ENCODE results near the gene C19orf67.

The C19orf67 gene

DNA sequence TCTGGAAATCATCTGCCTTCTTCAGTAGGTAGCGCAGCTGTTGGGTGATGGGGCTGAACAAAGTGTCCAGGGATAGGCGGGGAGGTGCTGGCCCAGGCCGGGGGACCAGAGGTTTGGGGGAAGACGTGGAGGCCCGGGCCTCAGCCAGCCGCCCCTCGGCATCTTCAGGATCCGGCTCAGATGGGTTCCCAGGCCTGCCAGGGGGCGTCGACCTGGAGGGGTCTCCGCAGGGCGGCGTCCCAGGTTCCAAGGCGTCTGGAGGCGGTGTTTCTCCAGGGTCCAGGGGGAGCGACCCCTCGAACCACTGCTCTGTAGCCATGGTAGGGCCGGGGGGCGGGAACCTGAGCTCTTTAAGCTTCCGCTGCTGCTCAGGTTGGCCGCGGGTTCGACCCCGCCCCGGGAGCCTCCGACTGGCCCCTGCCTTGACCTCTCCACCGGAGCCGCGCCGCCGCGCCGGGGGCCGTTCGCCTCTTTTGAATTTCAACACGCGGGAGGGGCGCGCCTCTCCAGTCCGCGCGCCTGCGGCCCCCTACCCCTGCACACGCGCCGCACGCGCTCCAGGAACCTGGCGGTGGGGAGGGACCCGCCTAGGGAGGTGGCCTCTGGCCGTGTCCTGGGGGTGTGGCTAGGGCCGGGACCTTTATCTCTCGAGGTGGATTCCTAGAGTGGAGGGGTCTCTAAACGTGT is at the start of gene C19orf67:
Gene C19orf67, minus strand, starts transcription at position 475 of the 687 bp plus-strand sequence. Its CDS starts 156 bp downstream, at position 319.
- DNase-seq = no peak

DNA sequence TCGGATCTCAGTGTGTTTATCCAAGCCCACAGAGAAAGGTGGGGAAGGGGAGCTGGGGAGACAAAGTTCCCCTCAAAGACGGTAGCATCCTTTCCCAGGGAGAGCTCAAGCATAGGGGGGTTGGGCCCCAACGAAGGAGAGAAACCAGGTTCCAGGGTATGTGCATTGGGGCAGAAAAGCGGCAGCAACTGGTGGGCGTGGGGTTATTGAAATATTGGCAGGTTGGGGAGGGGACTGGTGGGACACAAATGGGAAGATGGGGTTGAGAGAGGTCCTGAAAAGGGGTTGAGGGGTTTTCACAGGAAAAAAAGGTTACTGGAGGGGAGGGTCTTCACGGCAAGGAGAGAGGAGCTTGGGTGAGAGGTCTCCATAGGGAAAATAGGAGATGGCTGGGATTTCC is 49.8 kb upstream of the C19orf67 start:
- no peak for DNase-seq

DNA sequence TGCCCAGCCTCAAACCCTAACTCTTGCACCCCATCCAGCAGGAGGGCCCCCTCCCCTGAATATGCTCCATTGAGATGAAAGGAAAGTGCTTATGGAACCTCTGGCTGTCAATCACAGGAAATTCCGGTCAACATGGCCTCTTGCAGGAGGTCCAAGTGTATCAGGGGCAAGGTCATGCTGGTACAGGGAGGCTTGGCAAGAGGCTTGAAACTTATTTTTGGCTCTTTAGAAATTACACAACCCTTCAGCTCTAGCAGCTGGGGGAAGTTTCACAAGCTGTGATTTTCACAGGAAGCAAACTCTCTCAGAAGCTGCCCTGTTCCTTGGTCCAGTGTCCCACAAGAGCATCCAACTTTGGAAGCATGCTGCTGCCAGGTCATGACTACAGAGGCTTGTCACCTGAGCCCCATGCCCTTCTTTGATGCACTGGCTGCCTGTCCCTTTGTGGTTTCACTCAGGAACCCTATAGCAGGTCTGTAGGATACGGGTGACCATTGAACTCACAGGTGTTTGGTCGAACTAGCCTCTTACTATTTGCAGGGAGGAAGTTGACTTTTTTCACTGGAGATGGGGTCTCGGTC is 42.4 kb upstream of the C19orf67 start:
- DNase-seq = no peak

DNA sequence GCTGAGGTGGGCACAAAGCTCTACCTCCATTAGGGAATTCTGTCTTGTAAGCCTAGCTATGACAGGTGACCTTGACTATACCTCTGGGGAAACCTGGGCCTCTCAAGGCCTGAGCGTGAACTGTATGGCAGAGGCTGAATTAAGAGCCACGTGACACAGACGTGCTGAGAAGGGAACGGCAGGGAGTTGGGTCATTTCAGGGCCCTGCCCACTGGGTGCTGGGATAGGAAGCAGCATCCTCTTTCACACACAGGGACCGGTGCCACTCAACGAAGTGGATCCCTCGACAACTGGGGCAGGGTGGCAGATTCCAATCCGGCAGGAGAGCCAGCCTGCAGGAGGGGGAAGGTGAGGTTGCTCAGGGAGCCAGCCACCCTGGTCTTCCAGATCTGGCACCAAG is 41.6 kb upstream of the C19orf67 start:
- DNase-seq = no peak

DNA sequence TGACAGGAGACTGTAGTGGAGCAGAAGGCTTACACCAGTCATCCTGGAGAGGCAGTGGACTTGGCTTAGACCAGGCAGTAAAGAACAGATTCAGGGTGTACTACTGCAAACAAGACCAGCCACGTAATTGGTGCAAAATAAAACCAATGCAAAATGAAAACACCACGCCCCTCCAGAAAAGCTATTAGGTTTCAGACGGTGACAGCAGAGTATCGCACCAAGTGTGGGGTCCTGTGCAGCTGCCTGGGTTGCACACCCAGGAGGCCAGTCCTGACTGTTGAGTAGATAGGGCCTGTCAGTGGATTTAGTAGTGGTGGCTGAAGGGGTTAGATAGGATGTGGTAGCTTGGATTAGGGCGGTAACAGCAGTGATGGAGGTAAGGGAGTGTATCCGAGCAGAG is 37.3 kb upstream of the C19orf67 start:
- no peak for DNase-seq

DNA sequence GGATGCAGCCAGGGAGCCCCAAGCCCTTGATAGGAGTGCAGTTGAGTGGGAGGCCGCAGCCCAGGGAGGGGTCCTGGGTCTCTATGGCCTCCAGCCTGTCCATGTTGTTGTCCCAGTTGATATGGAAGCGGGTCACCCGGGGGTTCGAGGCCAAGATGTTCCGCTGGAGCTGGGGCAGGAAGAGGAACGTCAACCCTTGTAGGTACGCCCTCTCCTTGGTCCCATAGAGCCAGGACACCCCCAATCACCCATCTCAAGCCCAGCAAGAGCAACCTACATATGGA is 34.9 kb upstream of the C19orf67 start:
- no peak for DNase-seq

DNA sequence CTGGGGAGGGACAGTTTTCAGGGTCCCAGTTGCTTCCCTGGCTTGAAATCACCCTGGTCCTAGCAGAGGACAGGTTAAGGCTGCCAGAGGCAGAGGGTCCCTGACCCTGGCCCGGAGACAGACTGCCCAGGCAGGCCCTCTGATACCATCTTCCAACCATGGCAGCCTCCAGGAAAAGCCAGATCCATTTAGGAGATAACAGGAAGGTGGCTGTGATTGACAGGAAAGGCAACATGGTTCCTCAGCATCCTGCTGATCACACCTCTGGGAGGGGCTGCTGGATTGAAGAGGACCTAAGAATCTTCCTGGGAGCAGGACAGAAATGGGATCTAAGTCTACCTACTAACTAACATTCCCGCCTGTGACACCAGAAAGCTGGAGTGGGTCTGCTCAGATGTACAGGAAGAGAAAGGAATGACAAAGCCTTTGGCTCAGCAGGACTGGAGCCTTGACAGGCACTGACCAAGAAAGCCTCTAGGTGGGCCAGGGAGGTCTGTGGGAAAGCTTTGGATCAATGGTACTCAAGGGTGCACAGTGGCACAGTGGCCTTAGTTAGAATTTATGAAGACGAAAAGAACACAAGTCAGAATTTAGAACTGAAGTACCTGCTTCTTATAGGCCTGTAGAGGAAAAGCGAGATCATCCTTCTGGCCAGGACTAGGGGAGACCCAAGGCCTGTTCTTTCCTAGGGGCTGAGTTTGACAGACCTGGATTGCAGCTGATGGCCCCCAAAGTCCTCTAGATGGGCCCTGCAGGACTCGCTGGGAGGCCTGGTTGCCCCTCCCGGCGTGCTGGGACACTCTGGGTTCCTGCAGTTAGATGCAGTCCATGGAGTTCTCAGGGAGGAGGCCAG is 34.3 kb upstream of the C19orf67 start:
- no peak for DNase-seq

DNA sequence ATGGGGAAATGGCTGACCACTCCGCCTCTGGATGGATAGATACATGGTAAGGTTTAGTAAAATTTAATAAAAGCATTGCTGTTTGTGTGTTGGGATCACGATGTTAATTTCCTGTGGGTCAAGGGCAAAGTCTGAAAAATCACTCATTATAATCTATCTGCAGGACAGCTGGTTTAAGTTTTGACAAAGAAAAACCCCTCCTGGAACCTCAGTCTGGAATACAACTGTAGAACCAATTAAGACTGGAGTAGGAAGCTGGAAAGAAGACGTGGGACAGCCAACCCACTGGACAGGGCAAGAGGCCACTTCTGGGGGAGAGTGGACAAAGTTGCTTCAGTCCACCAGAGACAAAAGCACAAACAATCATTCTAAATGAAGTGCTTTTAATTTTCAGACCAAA is 33.6 kb upstream of the C19orf67 start:
- DNase-seq = no peak

DNA sequence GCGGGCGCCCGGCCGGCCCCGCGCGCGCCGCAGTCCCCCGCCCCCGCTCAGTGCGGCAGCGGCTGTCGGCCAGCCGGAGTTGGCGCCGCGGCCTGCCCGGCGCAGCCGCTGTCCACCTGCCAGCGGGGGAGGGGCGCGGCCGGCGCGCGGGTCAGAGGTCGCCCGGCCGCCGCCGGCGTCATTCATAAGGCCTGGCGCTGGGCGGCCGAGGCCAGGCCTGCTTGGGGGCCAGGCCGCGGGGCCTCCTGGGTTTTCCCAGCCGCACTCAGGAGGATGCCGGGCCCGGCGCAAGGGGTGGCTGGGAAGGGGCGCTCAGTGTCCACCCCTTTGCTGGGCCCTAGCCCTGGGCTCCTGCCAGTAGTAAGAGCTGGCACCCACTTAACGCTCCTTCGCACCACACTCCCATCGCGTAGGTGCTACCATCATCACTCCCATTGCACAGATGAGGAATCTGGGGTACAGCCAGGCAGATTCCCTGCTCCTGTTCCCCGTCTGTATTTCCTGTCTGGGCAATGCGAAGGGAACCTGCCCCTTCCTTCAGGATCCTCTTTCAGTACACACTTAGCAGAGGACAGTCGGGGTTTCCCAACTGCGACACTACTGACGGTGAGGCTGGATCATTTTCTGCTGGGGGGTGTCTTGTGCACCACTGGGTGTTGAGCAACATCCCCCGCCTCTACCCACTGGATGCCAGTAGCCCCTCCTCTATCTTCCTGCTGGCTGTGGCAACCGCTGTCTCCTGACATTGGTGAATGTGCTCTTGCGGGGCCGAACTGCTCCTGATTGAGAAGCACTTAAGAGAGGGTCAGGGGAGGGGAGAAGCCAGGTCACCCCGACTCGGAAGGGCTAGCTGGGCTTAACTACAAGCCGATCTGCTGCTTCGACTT is 32.8 kb upstream of the C19orf67 start:
- DNase-seq = peak; percentile 35

DNA sequence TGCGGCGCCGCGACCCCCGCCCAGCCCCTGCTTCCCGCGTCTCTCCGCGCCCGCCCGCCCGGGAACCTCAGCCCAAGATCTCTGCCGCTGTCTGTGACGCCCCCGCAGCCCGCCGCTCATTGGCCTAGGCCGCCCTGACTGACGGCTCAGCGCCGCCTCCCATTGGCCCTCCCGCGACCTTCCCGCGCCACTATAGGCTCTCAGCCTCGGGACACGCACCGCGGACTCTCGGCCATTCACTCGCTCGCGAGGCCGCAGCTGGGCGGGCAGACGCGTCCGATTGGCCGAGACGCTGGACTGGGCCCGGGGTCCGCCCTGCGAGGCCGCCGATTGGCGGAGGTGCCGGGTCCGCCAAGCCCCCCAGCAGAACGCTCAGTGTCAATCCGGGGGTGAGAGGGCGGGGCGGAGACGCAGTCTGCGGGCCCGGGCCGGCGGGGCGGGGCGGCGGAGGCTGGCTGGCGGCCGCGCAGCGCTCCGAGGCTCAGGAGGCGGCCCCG is 32.1 kb upstream of the C19orf67 start, which contains the start of gene PRKACA:
Gene PRKACA, minus strand, starts transcription at position 95 of the 497 bp plus-strand sequence. CDS start 215 bp downstream, outside the sequence.
- peak; percentile 99 for DNase-seq

DNA sequence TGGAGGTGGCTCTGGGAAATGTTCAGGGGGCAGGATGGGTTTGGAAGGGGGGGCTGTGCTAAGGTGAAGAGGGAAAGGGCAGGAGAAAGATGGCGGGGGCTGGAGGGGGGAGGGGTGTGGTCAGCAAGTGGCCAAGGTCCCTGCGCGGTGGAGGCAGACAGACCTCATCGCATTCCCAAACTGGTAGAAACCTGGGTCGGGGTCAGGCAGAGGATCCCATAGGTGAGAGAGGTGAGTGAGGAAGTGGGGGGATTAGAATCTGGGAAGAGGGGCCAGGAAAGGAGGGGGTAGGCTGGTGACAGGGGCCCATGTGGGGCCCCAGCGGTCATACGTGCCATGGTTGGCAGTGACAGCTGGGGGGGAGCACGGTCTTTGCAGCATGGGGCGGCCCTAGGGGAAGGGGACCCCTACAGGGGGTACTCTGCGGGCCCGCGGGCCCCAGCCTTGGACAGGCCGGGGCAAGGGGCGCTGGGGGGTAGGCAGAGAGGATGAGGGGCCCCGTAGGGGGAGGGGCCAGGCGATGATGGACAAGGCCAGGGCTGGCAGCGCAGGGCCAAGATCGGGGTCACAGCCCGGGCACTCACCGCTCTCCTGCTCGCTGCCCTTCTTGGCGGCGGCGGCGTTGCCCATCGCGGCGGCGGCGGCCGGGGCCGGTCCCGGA is 31.5 kb upstream of the C19orf67 start:
- DNase-seq = no peak

DNA sequence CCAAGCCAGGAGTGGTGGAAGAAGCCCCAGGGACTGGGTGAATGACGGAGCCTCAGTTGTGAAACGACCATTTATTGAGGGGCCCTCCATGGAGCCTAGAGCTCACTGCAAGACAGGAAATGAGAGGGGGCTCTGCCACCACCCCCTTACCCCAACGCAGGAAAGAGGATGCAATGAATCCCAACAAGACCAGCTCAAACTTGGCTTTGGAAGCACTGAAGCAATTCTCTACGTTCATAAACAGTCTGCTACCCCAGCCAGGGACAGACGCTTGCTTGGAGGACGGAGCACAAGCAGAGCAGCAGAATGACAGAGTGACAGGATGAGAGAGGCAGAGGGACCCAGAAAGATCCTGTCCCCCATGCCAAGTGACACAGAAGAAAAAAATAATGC is 30.9 kb upstream of the C19orf67 start:
- no peak for DNase-seq

DNA sequence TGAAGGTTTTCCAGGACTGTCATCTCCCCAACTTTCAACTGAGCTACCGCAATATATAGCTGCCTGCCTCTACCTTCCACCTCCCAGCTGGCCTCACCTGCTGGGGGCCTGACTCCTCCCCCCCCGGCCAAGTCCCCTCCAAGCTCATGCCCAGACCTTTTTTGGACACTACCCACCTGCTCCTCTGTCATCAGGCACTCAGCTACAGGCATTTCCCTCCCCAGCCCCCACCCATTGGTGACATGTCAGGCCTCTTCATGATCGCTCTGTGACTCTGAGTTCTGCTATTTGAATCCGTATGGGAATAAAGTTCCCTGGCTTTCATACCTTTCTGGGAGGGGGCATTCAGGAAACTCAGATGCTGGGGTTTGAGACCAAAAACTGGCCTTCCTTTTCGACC is 30.2 kb upstream of the C19orf67 start:
- no peak for DNase-seq

DNA sequence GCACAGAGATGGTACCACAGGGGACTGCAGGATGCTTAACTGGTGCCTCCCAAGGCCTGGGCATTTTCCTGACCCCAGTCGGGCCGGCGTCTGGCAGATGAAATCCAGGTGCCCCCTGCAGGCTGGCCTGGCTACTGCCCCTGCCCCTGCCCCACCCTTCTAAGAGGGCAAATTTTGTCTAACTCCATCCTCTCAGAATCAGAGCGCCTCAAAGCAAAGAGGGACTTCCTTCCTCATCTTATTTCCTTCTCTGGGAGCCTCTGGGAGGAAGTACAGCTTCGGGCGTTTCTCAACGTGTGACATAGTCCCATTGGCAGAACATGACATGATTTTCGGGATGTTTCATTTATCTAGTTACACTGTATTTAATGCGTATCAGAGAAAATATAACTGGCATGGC is 29.3 kb upstream of the C19orf67 start:
- DNase-seq = no peak

DNA sequence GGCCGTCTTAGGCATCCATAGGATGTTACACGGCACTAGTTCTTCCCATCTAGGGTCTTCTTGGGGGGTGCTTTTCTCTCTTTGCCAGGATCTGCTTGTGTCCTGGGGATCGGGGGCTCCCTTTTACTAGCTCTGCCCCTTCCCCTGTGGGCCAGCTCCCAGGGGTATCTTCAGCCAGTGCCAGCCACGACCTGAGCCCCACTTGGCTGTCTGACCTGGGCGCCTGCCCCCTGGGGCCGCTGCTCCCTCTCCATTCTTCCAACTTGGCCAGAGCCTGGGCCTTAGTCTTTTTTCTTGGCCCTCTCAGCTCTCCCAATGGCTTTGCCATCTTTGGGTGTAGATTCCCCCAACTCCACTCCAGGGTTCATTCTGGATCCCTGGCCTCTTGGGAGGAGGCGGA is 28.9 kb upstream of the C19orf67 start:
- DNase-seq = no peak

DNA sequence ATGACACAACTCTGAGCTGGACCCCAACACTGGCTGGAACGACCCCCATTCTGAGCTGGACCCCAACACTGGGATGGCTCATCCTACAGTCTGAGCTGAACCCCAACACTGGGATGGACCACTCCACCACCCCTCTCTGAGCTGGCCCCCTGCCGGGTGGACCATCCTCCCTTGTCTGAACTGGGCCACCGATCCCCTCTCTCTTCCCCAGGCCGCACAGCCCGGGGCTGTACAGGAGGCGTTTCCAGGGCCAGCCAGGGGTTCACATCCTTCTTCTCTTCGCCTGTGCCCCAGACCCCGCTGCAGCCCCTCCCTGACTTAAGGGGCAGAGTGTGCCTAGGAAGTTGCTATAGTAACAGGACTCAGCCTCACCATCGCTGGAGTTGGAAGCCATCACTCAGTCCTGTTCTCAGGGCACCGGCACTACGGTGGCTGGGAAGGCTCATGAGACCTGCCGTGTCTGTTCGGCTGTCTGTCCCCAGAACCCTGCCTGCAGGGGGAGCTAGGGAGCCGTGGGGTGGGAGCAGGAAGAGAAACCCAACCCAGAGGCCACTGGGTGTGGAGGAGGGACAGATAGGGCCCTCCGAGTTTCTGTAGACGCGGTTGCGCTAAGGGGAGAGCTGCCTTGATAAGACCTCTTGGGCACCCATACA is 28.3 kb upstream of the C19orf67 start:
- no peak for DNase-seq

DNA sequence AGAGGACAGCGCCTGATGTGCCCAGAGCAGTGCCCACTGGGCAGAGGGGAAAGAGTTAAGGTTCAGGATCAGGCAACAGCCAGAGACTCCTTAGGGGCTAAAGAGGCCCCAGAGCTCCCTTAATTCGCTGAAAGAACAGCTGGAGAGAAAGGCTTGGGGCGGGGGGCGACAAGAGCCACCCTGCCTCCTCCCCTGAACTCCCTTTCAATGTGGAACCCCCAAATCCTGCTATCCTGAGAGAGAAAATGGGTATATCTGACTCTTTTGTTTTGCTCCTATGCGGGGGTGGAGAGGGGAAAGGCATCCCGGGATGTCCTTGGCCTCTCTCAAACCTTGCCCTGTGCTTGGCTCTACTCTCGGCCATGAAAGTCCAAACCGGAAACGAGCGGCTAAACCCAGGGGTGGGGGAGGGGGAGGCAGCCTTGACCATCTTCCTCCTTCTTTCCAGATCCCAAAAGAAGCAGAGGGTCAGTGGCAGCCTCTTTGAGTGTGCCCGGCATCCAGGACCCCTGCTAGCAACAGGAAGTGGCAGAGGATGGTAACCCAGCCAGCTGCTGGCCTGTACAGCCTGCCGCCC is 27.3 kb upstream of the C19orf67 start:
- no peak for DNase-seq

DNA sequence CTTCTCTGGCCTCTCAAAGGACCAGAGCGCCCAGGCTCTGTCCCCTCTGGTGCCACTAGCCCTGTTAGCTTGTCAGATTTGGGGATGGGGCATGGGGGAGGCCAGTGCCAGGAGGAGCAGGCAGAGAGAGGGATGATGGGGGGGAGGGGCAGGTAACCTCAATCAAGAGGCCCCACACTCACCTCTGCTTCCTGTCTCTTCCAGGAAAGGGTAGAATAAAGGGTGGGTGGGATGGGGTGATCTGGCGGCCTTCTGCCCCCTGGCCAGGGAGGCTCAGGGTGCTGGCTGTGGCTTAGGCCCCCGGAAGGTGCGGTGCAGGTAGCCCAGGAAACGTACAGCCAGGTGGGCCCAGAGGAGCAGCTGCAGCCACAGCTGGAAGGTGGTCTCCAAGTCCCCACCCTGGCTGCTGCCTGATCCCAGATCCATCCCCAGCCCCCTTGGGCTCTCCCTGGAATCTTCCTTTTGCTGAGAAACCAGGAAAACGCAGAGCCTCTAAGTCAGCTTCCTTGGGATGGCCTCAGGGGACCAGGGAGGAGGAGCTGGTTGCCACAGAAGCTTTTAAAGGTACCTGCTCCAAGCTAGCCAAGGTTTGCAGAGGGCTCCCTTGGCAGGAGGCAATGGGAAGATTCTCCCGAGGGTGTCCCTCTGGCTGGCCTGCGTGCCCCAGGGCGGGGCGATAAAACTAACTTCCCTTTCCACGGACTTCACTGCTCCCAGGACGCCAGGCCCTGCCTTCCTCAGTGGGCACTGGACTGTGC is 26.6 kb upstream of the C19orf67 start:
- peak; percentile 26 for DNase-seq

DNA sequence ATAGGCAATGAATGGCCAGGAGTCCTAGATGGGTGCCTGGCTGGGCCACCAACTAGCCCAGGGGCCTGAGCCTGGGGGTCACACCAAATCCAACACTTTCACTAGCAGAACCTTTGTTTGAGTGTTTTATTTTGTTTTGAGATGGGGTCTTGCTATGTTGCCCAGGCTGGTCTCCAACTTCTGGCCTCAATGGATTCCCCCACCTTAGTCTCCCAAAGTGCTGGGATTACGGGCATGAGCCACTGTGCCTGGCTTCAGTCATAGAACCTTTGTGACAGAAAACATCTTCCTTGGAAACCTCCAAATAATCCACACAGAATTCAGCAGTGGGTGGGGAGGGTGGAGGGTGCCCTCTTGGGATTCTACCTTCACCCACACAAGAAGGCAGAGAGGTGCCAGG is 25.9 kb upstream of the C19orf67 start:
- DNase-seq = no peak

DNA sequence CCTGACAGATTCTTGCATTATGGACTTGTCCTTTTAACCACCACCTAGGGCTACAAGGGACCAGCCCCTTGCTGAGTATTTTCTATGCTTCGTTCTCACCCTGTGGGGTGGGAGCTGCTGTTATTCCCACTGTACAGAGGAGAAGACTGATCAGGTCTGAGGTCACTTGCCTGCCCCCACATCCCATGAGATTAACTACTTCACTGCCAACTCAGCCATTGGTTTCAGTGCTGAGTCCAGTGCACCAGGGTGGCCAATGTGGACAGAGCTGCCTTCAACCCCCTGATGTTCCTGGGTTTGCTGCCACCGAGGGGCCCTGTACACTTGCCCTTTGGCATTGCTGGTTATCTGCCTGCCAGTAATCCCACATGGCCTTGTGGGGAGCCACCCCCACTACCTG is 25.1 kb upstream of the C19orf67 start:
- DNase-seq = no peak

Data from fibroblast of upper back skin (primary cell).